Spinal cord (tissue), 10 donors: ENCODE measurements around the gene SESN1. TPM values are rescaled to one million over a fixed set of nuclear protein-coding genes. Genes with fewer than 3 reads are reported as not detected.
A peak's percentile ranks its signal among the peaks of the same experiment; 100 is the strongest.

Source experiments
- DNase-seq, 6 donors: peaks; one replicate each; pipeline versions ENCODE4 v3.0.0 to v3.0.0-alpha.2; 2013 to 2015; ENCODE audit warnings: low spot score in 6 of 6, low read depth in 4 of 6
- H3K27ac ChIP-seq: one replicate; pipeline ENCODE4 v1.5.1; 2013; ENCODE audit warnings: low read depth, low read length, control low read depth
- H3K27me3 ChIP-seq: one replicate; pipeline ENCODE4 v1.6.1; 2013; ENCODE audit warnings: low read length; ENCODE audit not compliant: control insufficient read depth, insufficient read depth
- H3K36me3 ChIP-seq: one replicate; pipeline ENCODE4 v1.6.1; 2013; ENCODE audit warnings: low read length; ENCODE audit not compliant: control insufficient read depth, insufficient read depth
- H3K4me1 ChIP-seq: one replicate; pipeline ENCODE4 v1.6.1; 2013; ENCODE audit warnings: low read length; ENCODE audit not compliant: control insufficient read depth, insufficient read depth
- H3K4me3 ChIP-seq: one replicate; pipeline ENCODE4 v1.5.1; 2013; ENCODE audit warnings: low read depth, low read length, control low read depth
- H3K9me3 ChIP-seq: one replicate; pipeline ENCODE4 v1.6.1; 2013; ENCODE audit warnings: low read length; ENCODE audit not compliant: control insufficient read depth, insufficient read depth
- WGBS: methylation state at CpG from one replicate; pipeline ENCODE4 v1.1.5; 2013; ENCODE audit warnings: missing lambda C conversion rate; ENCODE audit not compliant: insufficient coverage; 5-methylcytosine and 5-hydroxymethylcytosine counted together
- polyA plus RNA-seq, 2 donors: library from polyadenylated mRNA; unstranded; fragments of 120-200 nt; gene quantifications; one replicate each; pipeline ENCODE4 v1.2.1, GENCODE V29; 2013; ENCODE audit not compliant: insufficient read length in 2 of 2
- total RNA-seq, 2 donors: library from RNA; depleted of rRNA in 1 of 2; stranded (reverse); fragments of 120-200 nt in 1 of 2; fragments of >200 nt in 1 of 2; gene quantifications; one replicate each; pipeline versions ENCODE4 v1.2.3 to v1.2.4, GENCODE V29; 2013 to 2014
- donor health status: healthy.

SESN1 gene
- total and polyA plus RNA-seq, 4 donors: 25.3 to 68.6 (median 43.4) TPM

DNA sequence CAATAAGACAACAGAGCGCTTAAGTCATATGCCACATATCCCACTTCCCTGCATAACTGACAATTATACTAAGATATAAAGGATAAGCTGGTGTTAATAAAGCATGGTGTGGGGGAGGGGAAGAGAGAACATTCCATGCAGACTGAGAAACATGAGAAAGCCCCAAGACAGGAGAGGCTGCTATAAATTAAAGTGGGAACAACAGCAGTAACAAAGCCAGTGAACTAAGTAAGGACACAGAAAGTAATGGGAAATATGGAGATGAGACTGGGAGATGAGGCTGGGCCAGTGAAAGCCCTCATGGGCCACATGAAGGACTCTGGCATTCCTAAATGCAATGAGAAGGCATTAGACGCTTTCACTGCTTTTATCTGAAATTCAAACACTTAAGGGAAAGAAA lies 41.3 kb downstream of the SESN1 start:
- DNase-seq: peak in 1 of 6 donors; percentile 24
- Histone ChIP-seq H3K9me3 (no peaks in the 10 kb centered on the region), H3K36me3 (no peaks in the 10 kb centered on the region), H3K27ac (no peak overlapping the region), H3K4me1 (no peaks in the 10 kb centered on the region), H3K4me3 (no peak overlapping the region), H3K27me3 (no peaks in the 10 kb centered on the region)
- WGBS: no CpG with 5 or more reads among the region's 2 CpGs

DNA sequence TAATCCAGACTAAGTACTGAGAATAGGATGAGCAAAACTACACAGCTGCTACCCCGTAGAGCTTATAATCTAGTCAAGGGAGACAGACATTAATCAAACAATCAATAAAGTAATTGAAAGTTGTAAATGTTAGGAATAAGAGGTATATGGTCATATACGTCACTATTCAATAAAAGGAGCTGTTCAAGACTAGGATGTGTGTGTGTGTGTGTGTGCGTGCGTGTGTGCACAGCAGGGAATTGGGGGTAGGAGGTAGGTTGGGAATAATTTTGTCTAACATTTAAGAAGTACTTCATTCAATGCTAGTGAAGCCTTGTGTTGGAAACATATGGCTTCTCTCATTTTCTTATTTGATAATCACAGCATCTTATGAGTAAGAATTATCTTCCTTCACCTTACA lies 41.8 kb downstream of the SESN1 start:
- Histone ChIP-seq H3K4me1 (no peaks in the 10 kb centered on the region), H3K9me3 (no peaks in the 10 kb centered on the region), H3K27me3 (no peaks in the 10 kb centered on the region), H3K36me3 (no peaks in the 10 kb centered on the region), H3K4me3 (no peak overlapping the region), H3K27ac (no peak overlapping the region)
- WGBS: 100% methylated on average over 1 of the region's 4 CpGs
- DNase-seq: no peak

DNA sequence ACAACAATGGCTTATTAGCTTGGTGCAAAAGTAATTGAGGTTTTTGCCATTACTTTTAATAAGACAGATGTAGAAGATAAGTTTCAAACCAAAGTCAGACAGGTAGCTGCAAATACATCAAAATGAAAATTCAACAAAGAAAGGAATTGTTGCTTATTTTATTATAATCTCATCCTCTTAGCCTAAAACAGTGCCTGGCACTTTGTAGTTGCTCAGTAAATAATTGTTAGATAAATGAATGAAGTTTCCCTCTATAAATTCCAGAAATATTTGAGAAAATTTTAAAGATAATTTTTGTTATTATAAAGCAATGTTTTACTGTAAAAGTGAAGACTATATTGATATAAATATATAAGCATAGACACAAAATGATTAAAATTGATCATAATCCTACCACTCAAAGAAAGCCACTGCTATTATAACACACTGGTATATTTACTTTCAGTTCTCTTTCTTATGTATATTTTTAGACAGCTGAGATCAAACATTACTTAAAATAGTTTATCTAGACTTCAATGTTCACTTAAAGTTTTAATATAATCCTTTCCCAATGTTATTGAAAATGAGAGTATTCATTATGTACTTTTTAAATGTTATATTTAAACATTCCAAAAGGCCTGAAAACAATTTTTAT lies 42.5 kb downstream of the SESN1 start:
- Histone ChIP-seq H3K36me3 (no peaks in the 10 kb centered on the region), H3K27me3 (no peaks in the 10 kb centered on the region), H3K9me3 (no peaks in the 10 kb centered on the region), H3K4me3 (no peak overlapping the region), H3K4me1 (no peaks in the 10 kb centered on the region), H3K27ac (no peak overlapping the region)
- DNase-seq: no peak

DNA sequence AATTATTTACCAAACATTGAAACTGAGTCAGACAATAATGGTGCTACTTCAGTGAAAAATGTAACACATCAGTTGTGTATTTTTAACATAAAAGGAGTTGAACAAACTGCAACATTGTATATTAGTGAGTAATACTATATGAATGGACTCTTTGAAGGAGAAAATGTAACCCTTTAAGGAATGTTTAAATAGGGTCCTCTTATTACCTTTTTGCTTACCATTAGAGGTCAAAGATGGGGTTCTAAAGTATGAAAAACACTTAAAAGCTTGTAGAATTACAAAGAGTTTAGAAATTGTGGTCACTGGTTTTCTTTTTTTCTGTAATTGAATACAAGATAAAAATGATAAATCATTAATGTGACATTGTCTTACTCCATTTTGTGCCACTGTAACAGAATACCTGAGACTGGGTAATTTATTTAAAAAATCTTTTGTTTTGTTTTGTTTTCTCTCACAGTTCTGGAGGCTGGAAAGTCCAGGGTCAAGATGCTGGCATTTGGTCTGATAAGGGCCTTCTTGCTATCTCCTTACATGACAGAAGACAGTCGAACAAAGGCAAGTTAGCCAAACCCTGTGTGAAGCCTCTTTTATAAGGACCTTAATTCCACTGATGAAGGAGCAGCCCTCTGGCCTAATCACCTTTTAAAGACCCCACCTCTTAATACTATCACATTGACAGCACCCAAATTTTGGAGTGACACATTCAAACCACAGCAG lies 43.2 kb downstream of the SESN1 start:
- Histone ChIP-seq H3K36me3 (no peaks in the 10 kb centered on the region), H3K9me3 (no peaks in the 10 kb centered on the region), H3K27ac (no peak overlapping the region), H3K27me3 (no peaks in the 10 kb centered on the region), H3K4me3 (no peak overlapping the region), H3K4me1 (no peaks in the 10 kb centered on the region)
- no CpG with 5 or more reads among the region's 1 CpG for WGBS
- no peak for DNase-seq

DNA sequence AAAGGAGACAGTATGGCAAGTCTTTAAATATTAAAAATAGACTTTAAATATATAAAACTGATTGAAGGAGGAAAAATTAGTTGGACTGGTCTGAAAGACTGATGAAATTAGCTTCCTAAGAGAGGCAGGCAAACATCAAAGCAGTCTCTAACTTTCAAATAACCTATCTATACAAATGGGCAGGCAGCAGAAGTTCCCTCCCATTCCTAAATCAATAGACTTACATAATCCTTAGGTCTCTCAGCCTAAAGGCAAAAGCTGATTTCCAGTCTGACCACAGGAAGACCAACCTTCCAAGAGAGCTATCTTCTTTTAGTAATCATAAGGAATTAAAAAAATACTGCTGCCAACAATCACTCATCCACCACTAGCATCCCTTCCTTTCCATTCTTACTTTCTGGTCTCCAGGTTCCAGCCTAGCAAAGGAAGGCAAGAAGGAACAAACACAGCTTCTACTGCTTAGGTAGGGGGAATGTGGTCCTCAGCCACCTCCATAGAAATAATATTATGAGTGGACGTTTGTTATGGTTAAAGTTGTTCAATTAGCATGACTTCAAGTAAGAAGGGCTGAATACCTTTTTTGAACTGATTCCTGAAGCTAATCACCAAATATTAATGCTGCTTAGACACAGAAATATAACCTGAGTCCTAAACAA lies 44.1 kb downstream of the SESN1 start:
- Histone ChIP-seq H3K4me3 (no peak overlapping the region), H3K27me3 (no peaks in the 10 kb centered on the region), H3K27ac (no peak overlapping the region), H3K4me1 (no peaks in the 10 kb centered on the region), H3K9me3 (peaks cover under 1% of the 10 kb centered on the region), H3K36me3 (no peaks in the 10 kb centered on the region)
- DNase-seq: no peak
- WGBS: no CpG with 5 or more reads among the region's 1 CpG

DNA sequence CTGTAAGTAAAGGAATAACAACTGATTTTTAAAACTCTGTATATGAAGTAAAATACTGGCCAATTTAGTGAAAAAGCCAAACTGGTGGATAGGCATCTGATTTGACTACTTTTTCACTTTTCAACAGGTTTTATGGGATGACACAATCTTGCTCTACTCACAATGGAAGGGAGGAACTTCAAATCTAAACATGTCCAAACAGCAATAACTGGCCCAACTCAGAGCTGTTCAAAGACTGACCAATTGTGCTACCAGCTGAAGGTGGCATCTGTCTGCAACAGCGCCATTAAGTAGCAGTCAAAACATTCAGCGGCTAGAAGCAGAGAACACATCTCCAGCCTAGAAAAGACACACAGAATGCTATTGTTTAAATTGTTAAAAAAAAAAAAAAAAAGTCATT lies 44.6 kb downstream of the SESN1 start:
- no peak overlapping the region for H3K27ac ChIP-seq
- peak in 1 of 6 donors; percentile 24 for DNase-seq
- H3K27me3 ChIP-seq: no peaks in the 10 kb centered on the region
- no peaks in the 10 kb centered on the region for H3K36me3 ChIP-seq
- H3K4me3 ChIP-seq: no peak overlapping the region
- no peaks in the 10 kb centered on the region for H3K4me1 ChIP-seq
- WGBS: no CpG with 5 or more reads among the region's 2 CpGs
- peaks cover 1% of the 10 kb centered on the region for H3K9me3 ChIP-seq

DNA sequence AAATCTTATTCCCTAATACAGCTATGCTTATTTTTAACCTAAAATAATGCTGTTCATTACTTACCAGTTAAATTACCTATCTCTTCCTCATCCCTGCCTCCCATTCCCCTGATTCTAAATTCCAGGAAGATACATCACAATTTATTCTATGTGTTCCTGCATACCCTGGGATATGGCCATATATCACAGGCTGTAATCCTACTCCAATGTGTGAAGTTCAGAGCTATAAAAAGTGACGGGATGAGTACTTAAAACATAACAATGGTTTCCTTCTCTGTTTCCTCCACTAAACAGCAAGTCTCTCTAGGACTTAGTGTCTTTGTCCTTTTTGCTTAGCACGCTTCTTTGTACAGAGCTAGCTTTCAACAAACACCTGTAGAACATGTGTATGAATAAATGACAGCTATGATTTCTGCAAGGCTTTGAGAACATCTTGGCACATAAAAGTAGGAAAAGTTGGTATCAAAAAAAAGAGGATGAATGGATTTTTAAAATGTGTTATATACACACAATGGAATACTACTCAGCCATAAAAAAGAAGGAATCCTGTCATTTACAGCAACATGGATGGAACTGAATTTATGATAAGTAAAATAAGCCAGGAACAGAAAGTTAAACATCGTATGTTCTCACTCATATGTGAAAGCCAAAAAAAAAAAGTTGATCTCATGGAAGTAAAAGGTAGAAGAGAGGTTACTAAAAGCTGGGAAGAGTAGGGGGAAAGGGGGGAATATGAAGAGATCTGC lies 45.8 kb downstream of the SESN1 start:
- H3K4me1 ChIP-seq: no peaks in the 10 kb centered on the region
- no CpG with 5 or more reads among the region's 3 CpGs for WGBS
- no peaks in the 10 kb centered on the region for H3K36me3 ChIP-seq
- no peaks in the 10 kb centered on the region for H3K27me3 ChIP-seq
- no peak overlapping the region for H3K27ac ChIP-seq
- DNase-seq: no peak
- H3K9me3 ChIP-seq: peaks cover 1% of the 10 kb centered on the region
- no peak overlapping the region for H3K4me3 ChIP-seq

DNA sequence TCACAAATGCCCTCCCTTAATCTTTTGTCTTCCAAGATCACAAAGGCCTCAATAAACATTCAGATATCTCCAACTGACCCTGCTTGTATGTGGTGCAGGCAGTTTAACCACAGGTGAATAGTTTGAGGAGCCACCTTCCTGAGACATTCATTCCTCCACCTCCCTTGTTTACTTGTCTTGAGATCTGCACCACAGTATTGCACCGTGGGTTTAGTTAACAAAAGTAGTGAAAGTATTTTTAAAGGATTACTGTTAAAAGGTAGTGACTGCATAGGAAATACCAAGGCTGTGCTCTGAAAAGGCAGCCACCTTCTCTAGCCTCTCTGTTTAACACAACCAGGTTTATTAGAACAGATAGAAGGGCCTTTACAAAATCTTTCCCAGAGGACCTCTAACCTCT lies 46.5 kb downstream of the SESN1 start:
- no peak overlapping the region for H3K27ac ChIP-seq
- H3K27me3 ChIP-seq: no peaks in the 10 kb centered on the region
- no peak overlapping the region for H3K4me3 ChIP-seq
- no peaks in the 10 kb centered on the region for H3K4me1 ChIP-seq
- peaks cover 1% of the 10 kb centered on the region for H3K9me3 ChIP-seq
- no peaks in the 10 kb centered on the region for H3K36me3 ChIP-seq
- no peak for DNase-seq
- no CpG with 5 or more reads among the region's 1 CpG for WGBS

DNA sequence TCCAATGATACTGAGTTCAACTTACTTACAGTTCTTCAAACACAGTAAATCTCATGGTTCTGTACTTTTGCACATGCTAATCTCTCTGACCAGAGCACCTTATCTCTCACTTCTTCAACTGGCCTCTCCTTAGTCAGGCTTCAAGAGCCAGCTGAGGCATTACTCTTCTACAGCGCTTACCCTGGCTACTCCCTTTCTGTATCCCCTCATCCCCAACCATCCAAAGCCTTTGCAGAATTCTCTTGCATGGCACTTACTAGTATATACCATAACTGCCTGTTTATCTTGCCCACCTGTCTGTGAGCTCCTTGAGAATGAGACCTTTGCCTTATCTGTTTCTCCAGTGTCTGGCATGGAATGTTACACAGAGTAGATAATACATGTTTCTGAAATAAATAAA lies 49.2 kb downstream of the SESN1 start:
- no peak overlapping the region for H3K4me3 ChIP-seq

More for the DNA sequence above, 49.2 kb downstream of the SESN1 start:
- no peak overlapping the region for H3K27ac ChIP-seq
- no peaks in the 10 kb centered on the region for H3K27me3 ChIP-seq
- peaks cover 3% of the 10 kb centered on the region for H3K9me3 ChIP-seq
- DNase-seq: no peak
- H3K36me3 ChIP-seq: no peaks in the 10 kb centered on the region
- 94% methylated on average over 1 of the region's 1 CpG for WGBS
- no peaks in the 10 kb centered on the region for H3K4me1 ChIP-seq
